ENCODE data around the gene HOXB13.

Gene HOXB13

GRCh38 chr17:48722201-48722907 lies 6.2 kb downstream of the HOXB13 start, which contains the start of gene PRAC1:
Gene PRAC1 (minus strand): TSS chr17:48722518. CDS start chr17:48722392, 126 bp downstream.
- Histone ChIP-seq H3K79me2 (no peaks in the 10 kb centered on the region), H2AFZ (no peak within 1 kb of the TSS), H3K27me3 (ENCODE audit: control insufficient read depth, insufficient read depth, low read length) (peaks cover 47% of the 10 kb centered on the region), H3K9me3 (ENCODE audit: control insufficient read depth, low read length) (no peaks in the 10 kb centered on the region), H3K4me3 (ENCODE audit: low read depth, low read length) (no peak within 1 kb of the TSS), H3K4me1 (no peaks in the 10 kb centered on the region), H3K9ac (no peak within 1 kb of the TSS), H3K36me3 (ENCODE audit: control insufficient read depth, insufficient read depth, low read length) (no peaks in the 10 kb centered on the region), H3K4me2 (ENCODE audit: low read length) (no peak within 1 kb of the TSS), H3K27ac (no peak within 1 kb of the TSS)
- TF ChIP-seq CTCF (IDR thresholded peaks at IDR 0.05), result no peak

DNA sequence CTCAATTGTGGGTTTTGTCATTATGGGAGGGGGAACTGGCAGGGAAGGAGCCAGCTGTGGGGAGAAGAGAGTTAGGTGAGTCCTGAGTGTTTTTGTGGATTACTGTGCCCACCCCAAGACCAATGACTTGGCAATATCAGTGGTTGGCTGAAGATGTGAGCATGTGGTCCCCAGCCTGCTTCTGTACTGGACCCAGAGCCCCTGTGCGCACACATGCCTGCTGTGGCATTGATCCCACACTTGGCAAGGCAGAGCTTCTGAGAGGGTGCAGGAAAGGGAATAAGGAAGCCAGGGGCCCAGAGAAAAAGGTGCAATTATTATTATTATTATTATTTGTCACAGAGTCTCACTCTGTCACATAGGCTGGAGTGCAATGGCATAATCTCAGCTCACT lies 7.5 kb downstream of the HOXB13 start:
- Histone ChIP-seq H3K79me2 (no peaks in the 10 kb centered on the region), H3K36me3 (ENCODE audit: control insufficient read depth, insufficient read depth, low read length) (no peaks in the 10 kb centered on the region), H3K9me3 (ENCODE audit: control insufficient read depth, low read length) (no peaks in the 10 kb centered on the region), H3K4me2 (ENCODE audit: low read length) (no peak overlapping the region), H3K4me3 (ENCODE audit: low read depth, low read length) (no peak overlapping the region), H2AFZ (no peak overlapping the region), H3K9ac (no peak overlapping the region), H3K27me3 (ENCODE audit: control insufficient read depth, insufficient read depth, low read length) (peaks cover 38% of the 10 kb centered on the region), H3K4me1 (no peaks in the 10 kb centered on the region), H3K27ac (no peak overlapping the region)
- TF ChIP-seq CTCF (IDR thresholded peaks at IDR 0.05), result no peak

GRCh38 chr17:48720266-48721008 lies 8.1 kb downstream of the HOXB13 start:
- Histone ChIP-seq H3K4me2 (ENCODE audit: low read length) (no peak overlapping the region), H3K4me3 (ENCODE audit: low read depth, low read length) (no peak overlapping the region), H2AFZ (no peak overlapping the region), H3K9ac (no peak overlapping the region), H3K79me2 (no peaks in the 10 kb centered on the region), H3K9me3 (ENCODE audit: control insufficient read depth, low read length) (no peaks in the 10 kb centered on the region), H3K27ac (no peak overlapping the region), H3K4me1 (no peaks in the 10 kb centered on the region), H3K27me3 (ENCODE audit: control insufficient read depth, insufficient read depth, low read length) (peaks cover 32% of the 10 kb centered on the region), H3K36me3 (ENCODE audit: control insufficient read depth, insufficient read depth, low read length) (no peaks in the 10 kb centered on the region)
- no peak for TF ChIP-seq CTCF (IDR thresholded peaks at IDR 0.05)

GRCh38 chr17:48719642-48720265 lies 8.8 kb downstream of the HOXB13 start:
- Histone ChIP-seq H3K9ac (no peak overlapping the region), H3K27ac (no peak overlapping the region), H3K36me3 (ENCODE audit: control insufficient read depth, insufficient read depth, low read length) (no peaks in the 10 kb centered on the region), H3K9me3 (ENCODE audit: control insufficient read depth, low read length) (no peaks in the 10 kb centered on the region), H3K4me3 (ENCODE audit: low read depth, low read length) (no peak overlapping the region), H3K4me1 (no peaks in the 10 kb centered on the region), H3K4me2 (ENCODE audit: low read length) (no peak overlapping the region), H2AFZ (no peak overlapping the region), H3K27me3 (ENCODE audit: control insufficient read depth, insufficient read depth, low read length) (peaks cover 31% of the 10 kb centered on the region), H3K79me2 (no peaks in the 10 kb centered on the region)
- TF ChIP-seq CTCF (IDR thresholded peaks at IDR 0.05), result no peak

Measured in parathyroid adenoma (tissue), 2 donors.